ENCODE data around the gene TAS2R40. TPM values are rescaled to one million over a fixed set of nuclear protein-coding genes. Genes with fewer than 3 reads are reported as not detected.

The TAS2R40 gene
- total and polyA plus RNA-seq, 12 donors = not detected

DNA sequence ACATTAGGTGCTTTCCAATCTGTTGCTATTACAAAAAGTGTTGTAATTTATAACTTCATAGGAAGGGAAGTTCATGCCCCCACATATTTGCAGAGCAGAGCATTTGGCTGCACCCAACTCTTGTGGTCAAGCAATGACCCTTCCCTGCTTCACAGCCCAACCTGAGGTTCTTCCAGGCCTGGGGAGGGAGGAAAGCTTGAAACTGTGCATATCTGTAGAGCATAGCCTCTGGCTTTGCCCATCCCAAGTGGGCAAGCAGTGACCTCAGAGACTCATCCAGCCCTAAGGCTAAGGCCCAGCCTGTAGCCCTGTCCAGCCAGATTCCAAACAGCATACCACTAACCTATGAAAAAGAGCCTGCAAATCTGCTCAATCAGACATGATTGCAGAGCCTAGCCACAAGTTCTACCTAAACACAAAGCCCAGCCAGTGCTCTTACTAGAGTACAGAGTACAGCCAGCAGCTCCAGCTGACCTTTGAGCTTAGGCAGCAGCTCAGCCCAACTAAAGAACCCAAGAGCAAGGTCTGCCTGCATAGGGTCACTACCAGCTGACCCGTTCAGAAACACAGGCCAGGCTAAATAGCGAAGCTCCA is 27.0 kb downstream of the TAS2R40 start:
- ATAC-seq (no peak), DNase-seq (no peak)
- H3K27me3 ChIP-seq = no peaks in the 10 kb centered on the region
- intact Hi-C loops (cut with DNase I) = no loop called here
- no peak overlapping the region for H3K4me3 ChIP-seq
- H3K9me3 ChIP-seq = peaks cover 0 to 10% (median 0%) of the 10 kb centered on the region in 11 donors
- 89 to 93% methylated on average over 2 of the region's 2 CpGs for WGBS, 2 donors
- no peaks in the 10 kb centered on the region for H3K36me3 ChIP-seq
- no peak for TF ChIP-seq CTCF (IDR thresholded peaks at IDR 0.05)
- H3K4me1 ChIP-seq = peaks cover 0 to 72% (median 0%) of the 10 kb centered on the region in 9 donors
- no peak overlapping the region for H3K27ac ChIP-seq

GRCh38 chr7:143250199-143250598 is 28.4 kb downstream of the TAS2R40 start:
- Histone ChIP-seq H3K4me3 (no peak overlapping the region), H3K27me3 (no peaks in the 10 kb centered on the region), H3K27ac (peak overlapping the region in 1 of 10 donors; percentile 27), H3K36me3 (no peaks in the 10 kb centered on the region), H3K9me3 (peaks cover 0 to 10% (median 0%) of the 10 kb centered on the region in 11 donors), H3K4me1 (peaks cover 0 to 62% (median 0%) of the 10 kb centered on the region in 9 donors)
- no peak for TF ChIP-seq CTCF (IDR thresholded peaks at IDR 0.05)
- no peak for ATAC-seq
- intact Hi-C loops (cut with DNase I) = no loop called here
- no peak for DNase-seq

DNA sequence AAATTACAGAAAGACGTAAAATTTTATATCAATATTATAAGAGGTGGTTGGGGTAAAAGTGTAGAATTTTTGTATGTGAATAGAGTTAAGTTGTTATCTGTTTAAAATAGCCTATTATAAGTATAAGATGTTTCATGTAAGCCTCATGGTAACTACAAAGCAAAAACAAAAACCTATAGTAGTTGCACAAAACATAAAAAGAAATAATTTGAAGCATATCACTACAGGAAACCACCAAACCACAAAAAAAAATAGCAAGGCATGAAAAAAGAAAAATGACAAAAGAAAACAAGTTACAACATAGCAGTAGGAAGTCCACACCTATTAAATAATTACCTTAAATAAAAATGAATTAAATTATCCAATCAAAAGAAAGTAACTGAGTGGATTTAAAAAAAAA is 29.0 kb downstream of the TAS2R40 start:
- peaks cover 0 to 10% (median 0%) of the 10 kb centered on the region in 11 donors for H3K9me3 ChIP-seq

DNA sequence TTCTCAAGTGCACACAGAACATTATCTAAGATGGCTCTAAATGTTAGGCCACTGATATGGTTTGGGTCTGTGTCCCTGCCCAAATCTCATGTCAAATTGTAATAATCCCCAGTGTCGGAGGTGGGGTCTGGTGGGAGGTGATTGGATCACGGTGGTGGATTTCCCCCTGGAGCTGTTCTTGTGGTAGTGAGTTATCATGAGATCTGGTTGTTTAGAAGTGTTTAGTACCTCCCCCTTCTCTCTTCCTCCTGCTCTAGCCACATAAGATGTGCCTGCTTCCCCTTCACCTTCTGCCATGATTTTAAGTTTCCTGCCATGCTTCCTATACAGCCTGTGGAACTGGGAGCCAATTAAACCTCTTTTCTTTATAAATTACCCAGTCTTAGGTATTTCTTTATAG is 30.2 kb downstream of the TAS2R40 start:
- Histone ChIP-seq H3K9me3 (peaks cover 0 to 10% (median 0%) of the 10 kb centered on the region in 11 donors), H3K4me3 (no peak overlapping the region), H3K36me3 (no peaks in the 10 kb centered on the region), H3K4me1 (peaks cover 0 to 51% (median 0%) of the 10 kb centered on the region in 9 donors), H3K27me3 (no peaks in the 10 kb centered on the region), H3K27ac (no peak overlapping the region)
- intact Hi-C loops (cut with DNase I) = no loop called here
- 79 to 83% methylated on average over 2 of the region's 2 CpGs for WGBS, 2 donors
- DNase-seq (no peak), ATAC-seq (no peak)
- no peak for TF ChIP-seq CTCF (IDR thresholded peaks at IDR 0.05)

More for the DNA sequence above, 29.0 kb downstream of the TAS2R40 start:
- DNase-seq = no peak
- Histone ChIP-seq H3K4me1 (peaks cover 0 to 56% (median 0%) of the 10 kb centered on the region in 9 donors), H3K4me3 (no peak overlapping the region), H3K36me3 (no peaks in the 10 kb centered on the region), H3K27me3 (no peaks in the 10 kb centered on the region), H3K27ac (peak overlapping the region in 1 of 10 donors; percentile 27)
- no peak for TF ChIP-seq CTCF (IDR thresholded peaks at IDR 0.05)
- WGBS, 2 donors = 96% methylated on average over 1 of the region's 1 CpG
- ATAC-seq = no peak
- intact Hi-C loops (cut with DNase I) = no loop called here

All from heart right ventricle (tissue), 16 donors.